ENCODE data around the gene RNF114. TPM values are rescaled to one million over a fixed set of nuclear protein-coding genes. Genes with fewer than 3 reads are reported as not detected.

The RNF114 gene
- total RNA-seq, 2 experiments from 2014 or later, result 68.4 to 70.5 TPM

DNA sequence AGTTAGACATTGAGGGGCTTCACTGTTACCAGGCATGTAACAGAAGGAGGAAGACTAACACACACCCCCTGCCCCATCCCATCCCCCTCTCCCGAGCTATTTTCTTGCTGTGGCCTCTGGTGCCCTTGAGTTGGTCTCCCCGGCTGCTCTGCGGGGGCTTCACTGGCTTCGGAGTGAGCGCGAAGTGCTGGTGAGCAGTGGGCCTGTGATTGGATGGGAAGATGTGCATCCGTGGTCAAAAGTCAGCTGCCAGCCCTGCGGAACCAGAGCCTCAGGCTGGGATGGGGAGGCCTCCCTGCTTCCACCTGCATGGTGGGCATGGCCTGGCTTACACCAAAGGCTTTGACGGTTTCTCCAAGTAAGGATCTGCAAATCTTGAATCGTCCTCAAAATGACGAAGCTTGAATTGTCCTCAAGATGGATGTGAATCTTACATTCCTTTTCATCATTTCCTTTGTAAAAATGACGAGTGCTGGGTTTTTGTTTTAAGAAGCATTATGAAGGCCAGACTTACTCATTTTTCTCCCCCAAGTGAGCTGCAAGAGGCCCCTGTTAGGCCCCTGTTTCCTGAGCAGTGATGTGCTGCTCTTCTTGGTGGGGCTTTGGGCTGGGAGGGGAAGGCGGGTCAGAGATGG lies 44.6 kb upstream of the RNF114 start:
- ChIA-PET POLR2A (interaction anchor here (0.7 to 1.0 kb wide), 2 partner anchors 24 to 212 kb away, joined by 3 read pairs; partner anchors contain the start of gene SPATA2), CTCF (interaction anchor here (1.1 to 2.5 kb wide), 3 partner anchors 180 to 350 kb away, joined by 3 to 8 read pairs (median 3); no protein-coding TSS in a partner anchor)
- Mint-ChIP-seq H3K36me3 (ENCODE audit: low read depth) (peaks cover 7% of the 10 kb centered on the region), H3K27me3 (no peaks in the 10 kb centered on the region), H3K27ac (peak overlapping the region; percentile 11), H3K4me1 (ENCODE audit: low read depth) (peaks cover 35% of the 10 kb centered on the region), H3K9me3 (no peaks in the 10 kb centered on the region), H3K4me3 (no peak overlapping the region)
- intact Hi-C loops (cut with micrococcal nuclease), result no loop called here
- ATAC-seq (no peak), DNase-seq (no peak)
- TF ChIP-seq, protein P1, sequence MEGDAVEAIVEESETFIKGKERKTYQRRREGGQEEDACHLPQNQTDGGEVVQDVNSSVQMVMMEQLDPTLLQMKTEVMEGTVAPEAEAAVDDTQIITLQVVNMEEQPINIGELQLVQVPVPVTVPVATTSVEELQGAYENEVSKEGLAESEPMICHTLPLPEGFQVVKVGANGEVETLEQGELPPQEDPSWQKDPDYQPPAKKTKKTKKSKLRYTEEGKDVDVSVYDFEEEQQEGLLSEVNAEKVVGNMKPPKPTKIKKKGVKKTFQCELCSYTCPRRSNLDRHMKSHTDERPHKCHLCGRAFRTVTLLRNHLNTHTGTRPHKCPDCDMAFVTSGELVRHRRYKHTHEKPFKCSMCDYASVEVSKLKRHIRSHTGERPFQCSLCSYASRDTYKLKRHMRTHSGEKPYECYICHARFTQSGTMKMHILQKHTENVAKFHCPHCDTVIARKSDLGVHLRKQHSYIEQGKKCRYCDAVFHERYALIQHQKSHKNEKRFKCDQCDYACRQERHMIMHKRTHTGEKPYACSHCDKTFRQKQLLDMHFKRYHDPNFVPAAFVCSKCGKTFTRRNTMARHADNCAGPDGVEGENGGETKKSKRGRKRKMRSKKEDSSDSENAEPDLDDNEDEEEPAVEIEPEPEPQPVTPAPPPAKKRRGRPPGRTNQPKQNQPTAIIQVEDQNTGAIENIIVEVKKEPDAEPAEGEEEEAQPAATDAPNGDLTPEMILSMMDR (IDR thresholded peaks at IDR 0.05), result no peak

DNA sequence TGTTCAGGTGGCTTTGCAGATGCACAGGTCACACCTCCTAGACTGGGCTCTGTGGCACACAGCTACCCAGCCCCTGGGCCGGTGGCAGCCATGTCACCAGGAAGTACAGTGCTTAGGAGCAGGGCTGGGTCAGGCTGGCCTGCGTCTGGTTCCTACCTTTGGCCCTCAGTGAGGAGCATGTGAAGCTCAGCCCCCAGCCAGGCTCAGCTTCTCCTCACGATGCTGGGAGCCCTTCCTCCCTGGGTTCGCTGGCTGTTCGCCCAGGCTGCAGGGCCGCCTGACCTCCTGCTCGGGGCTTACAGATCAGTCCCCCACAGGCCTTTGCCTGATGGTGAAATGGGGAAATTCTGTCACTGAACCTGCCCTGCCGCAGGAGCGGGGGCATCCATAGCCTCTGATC lies 43.9 kb upstream of the RNF114 start:
- TF ChIP-seq, protein P1 (IDR thresholded peaks at IDR 0.05), result no peak
- Mint-ChIP-seq H3K4me3 (no peak overlapping the region), H3K27me3 (no peaks in the 10 kb centered on the region), H3K27ac (peak overlapping the region; percentile 69), H3K4me1 (ENCODE audit: low read depth) (peaks cover 35% of the 10 kb centered on the region), H3K36me3 (ENCODE audit: low read depth) (peaks cover 7% of the 10 kb centered on the region), H3K9me3 (no peaks in the 10 kb centered on the region)
- DNase-seq, result no peak
- ChIA-PET CTCF (interaction anchor here (1.1 to 2.5 kb wide), 4 partner anchors 179 to 351 kb away, joined by 3 to 8 read pairs (median 4); no protein-coding TSS in a partner anchor), POLR2A (interaction anchor here (0.7 to 1.1 kb wide), 3 partner anchors 14 to 213 kb away, joined by 3 read pairs; partner anchors contain the start of gene SPATA2)
- no peak for ATAC-seq
- intact Hi-C loops (cut with micrococcal nuclease), result no loop called here

DNA sequence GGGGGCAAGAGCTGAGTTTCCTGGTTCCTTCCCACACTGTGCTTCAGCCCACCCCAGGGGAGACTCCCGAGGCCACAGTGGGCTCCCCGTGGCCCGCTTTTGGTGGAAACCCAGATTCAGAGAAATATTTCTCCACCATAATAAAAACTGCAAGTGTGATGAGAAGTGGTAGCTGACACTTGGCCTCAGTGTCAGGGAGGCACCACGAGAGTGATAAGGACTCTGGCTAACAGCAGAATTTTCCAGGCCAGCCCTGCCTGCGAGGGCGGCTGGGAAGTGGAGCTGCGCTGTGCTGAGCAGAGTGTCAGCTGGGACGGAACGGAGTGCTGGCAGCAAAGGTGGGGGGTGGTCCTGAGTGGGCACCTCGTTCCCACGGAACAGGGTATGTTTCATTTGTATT lies 43.4 kb upstream of the RNF114 start:
- H3K4me3 Mint-ChIP-seq, result no peak overlapping the region
- no peak for DNase-seq
- POLR2A ChIA-PET, result interaction anchor here (0.9 to 1.1 kb wide), 3 partner anchors 12 to 214 kb away, joined by 3 read pairs; no protein-coding TSS in a partner anchor

DNA sequence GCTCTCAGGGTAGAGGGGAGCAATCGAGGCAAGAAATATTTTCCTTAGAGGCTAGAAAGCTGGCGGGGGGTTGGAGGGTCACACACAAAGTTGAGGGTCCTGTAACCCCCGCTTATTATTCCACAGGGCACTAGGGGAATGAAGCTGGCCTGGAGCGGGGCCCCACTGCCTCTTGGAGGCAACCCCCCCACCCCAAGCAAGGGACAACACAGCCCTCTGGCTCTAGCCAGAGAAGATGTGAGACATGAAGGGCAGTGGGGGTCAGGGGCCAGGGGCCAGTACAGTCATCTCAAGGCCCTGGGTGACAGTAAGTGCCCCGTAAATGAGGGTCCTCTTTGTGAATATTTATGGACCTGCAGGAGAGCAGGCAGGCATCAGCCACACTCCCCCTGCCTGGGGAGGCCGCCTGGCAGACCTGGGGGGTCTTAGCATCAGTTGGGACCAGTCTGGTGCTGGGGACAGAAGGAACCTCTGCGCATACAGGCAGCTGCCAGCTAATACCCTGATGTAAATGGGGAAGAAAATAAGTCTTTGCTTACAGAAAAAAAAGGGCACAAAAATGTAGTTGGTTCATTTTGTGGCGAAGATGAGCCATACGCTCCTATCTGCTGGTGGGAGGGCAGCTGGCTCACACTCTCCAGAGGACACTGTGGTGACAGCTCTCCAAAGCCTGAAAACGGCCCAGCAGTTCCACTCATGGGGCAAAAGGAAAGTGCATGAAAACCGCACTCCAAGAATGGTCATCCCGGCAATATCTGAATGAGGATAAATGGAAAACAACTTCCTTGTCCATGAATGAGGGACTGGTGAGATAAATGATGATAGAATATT lies 42.7 kb upstream of the RNF114 start:
- Mint-ChIP-seq H3K27me3 (no peaks in the 10 kb centered on the region), H3K4me3 (peak overlapping the region; percentile 6), H3K9me3 (no peaks in the 10 kb centered on the region), H3K36me3 (ENCODE audit: low read depth) (peaks cover 1% of the 10 kb centered on the region), H3K27ac (peak overlapping the region; percentile 69), H3K4me1 (ENCODE audit: low read depth) (peaks cover 30% of the 10 kb centered on the region)
- ChIA-PET CTCF (interaction anchor here (0.8 to 2.5 kb wide), 8 partner anchors 20 to 283 kb away, joined by 3 to 8 read pairs (median 3); no protein-coding TSS in a partner anchor), POLR2A (interaction anchor here (0.9 to 1.2 kb wide), 3 partner anchors 11 to 15 kb away, joined by 3 read pairs; no protein-coding TSS in a partner anchor)
- DNase-seq (peak; percentile 70), ATAC-seq (peak; percentile 76)
- intact Hi-C loops (cut with micrococcal nuclease), result no loop called here
- TF ChIP-seq, protein P1 (IDR thresholded peaks at IDR 0.05), result no peak

More for the DNA sequence above, 43.4 kb upstream of the RNF114 start:
- CTCF ChIA-PET, result interaction anchor here (0.8 to 2.5 kb wide), 5 partner anchors 21 to 282 kb away, joined by 3 to 8 read pairs (median 4); no protein-coding TSS in a partner anchor
- Mint-ChIP-seq H3K27me3 (no peaks in the 10 kb centered on the region), H3K36me3 (ENCODE audit: low read depth) (peaks cover 5% of the 10 kb centered on the region), H3K4me1 (ENCODE audit: low read depth) (peaks cover 30% of the 10 kb centered on the region), H3K9me3 (no peaks in the 10 kb centered on the region), H3K27ac (peak overlapping the region; percentile 69)
- ATAC-seq, result no peak
- intact Hi-C loops (cut with micrococcal nuclease), result no loop called here
- TF ChIP-seq, protein P1 (IDR thresholded peaks at IDR 0.05), result no peak
